OCI-LY1 (cell line): ENCODE measurements around the gene GMPR.

Source experiments
- CTCF ChIP-seq: fragments of 200-600 bp; sonication (generic), shearing (Covaris generic); IDR thresholded peaks from 2 replicates; pipeline ENCODE4 v1.5.1; 2017; ENCODE audit warnings: mild to moderate bottlenecking, antibody characterized with exemption, low read length, moderate library complexity, mixed read lengths
- EZH2 ChIP-seq: fragments of 200-600 bp; sonication (generic), shearing (Covaris generic); IDR thresholded peaks from 2 replicates; pipeline ENCODE4 v1.8.0; 2017; ENCODE audit warnings: borderline replicate concordance, mixed run types, mild to moderate bottlenecking, antibody characterized with exemption, low read length, moderate library complexity, mixed read lengths

DNA sequence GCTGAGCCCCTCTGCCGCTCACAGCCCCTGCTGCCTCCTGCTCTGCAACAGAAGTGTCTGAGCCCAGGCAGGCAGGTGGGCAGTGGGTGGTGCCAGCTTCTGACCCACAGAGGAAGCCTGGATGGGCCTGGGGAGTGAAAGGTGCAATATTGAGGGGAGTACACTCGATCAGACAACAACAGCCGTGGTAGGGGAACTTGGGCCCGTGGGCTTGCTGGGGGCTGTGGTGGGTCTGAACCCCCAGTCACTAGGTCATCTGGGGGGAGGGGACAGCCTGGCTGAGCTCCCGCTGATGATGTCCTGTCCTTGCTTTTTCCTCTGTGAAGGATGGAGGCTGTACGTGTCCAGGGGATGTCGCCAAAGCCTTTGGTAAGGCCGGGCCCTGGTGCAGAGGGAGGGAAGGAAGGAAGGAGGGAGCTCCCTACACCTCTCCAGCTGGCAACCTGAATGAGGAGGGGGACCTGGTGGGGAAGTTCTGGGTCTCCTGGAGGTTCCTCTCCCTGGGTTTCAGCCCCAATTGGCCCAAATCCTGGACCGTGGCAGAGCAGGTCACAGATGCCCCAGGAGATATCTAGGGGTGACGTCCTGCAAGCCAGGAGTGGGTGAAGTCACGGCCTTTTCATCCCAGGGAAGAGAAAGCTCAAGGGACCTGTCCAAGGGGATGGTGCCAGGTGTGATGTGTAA, 47.2 kb downstream of the GMPR start:
- no peak for TF ChIP-seq CTCF
- TF ChIP-seq EZH2 = no peak
